AG10803 (cell line): ENCODE data around the gene NFAM1.

ENCODE experiments used
- DNase-seq: peaks from one replicate; pipeline ENCODE4 v3.0.0; 2010; ENCODE audit warnings: low read depth
- H3K4me3 ChIP-seq: 2 replicates; pipeline ENCODE4 v1.5.1; 2011; ENCODE audit warnings: mild to moderate bottlenecking, low read length, control low read depth
- CTCF ChIP-seq: conservative IDR thresholded peaks from 2 replicates; pipeline ENCODE4 v1.5.1; 2011; ENCODE audit warnings: mild to moderate bottlenecking, low read length, control low read depth, inconsistent platforms

Gene NFAM1

GRCh38 chr22:42433754-42434682, 1.8 kb upstream of the NFAM1 start:
- DNase-seq: no peak
- H3K4me3 ChIP-seq: no peak overlapping the region
- TF ChIP-seq CTCF: no peak

GRCh38 chr22:42432818-42433217, 615 bp upstream of the NFAM1 start:
- no peak for TF ChIP-seq CTCF
- no peak for DNase-seq
- no peak overlapping the region for H3K4me3 ChIP-seq

GRCh38 chr22:42431401-42432019, 693 bp downstream of the NFAM1 start:
- no peak for DNase-seq
- H3K4me3 ChIP-seq: no peak overlapping the region
- TF ChIP-seq CTCF: no peak

- no peak for TF ChIP-seq CTCF
- DNase-seq: no peak
- H3K4me3 ChIP-seq: no peak overlapping the region
These were observed 1.6 kb downstream of the NFAM1 start for GRCh38 chr22:42430528-42431125.

- H3K4me3 ChIP-seq: no peak overlapping the region
These were observed 3.4 kb downstream of the NFAM1 start for GRCh38 chr22:42428760-42429159.

GRCh38 chr22:42428025-42428424, 4.2 kb downstream of the NFAM1 start:
- TF ChIP-seq CTCF: no peak
- DNase-seq: no peak
- H3K4me3 ChIP-seq: no peak overlapping the region

More at GRCh38 chr22:42428760-42429159, 3.4 kb downstream of the NFAM1 start:
- DNase-seq: no peak
- TF ChIP-seq CTCF: no peak

- no peak for DNase-seq
- TF ChIP-seq CTCF: no peak
- H3K4me3 ChIP-seq: no peak overlapping the region
These were observed 5.0 kb downstream of the NFAM1 start for GRCh38 chr22:42427167-42427566.
